Astrocyte (in vitro differentiated cells and primary cell): ENCODE measurements around the gene FGFR4. TPM values are rescaled to one million over a fixed set of nuclear protein-coding genes. Genes with fewer than 3 reads are reported as not detected.

ENCODE experiments used
- DNase-seq: peaks from one replicate; pipeline ENCODE4 v3.0.0-alpha.2; 2010; ENCODE audit warnings: low read depth
- FAIRE-seq: peaks from 2 replicates; lab custom pipeline; 2011; peaks lifted over from hg19 to GRCh38; lab: Jason Lieb, UNC
- H2AFZ ChIP-seq: 2 replicates; pipeline ENCODE4 v1.6.0; 2012; ENCODE audit warnings: low read depth, low read length, inconsistent platforms
- H3K27ac ChIP-seq: 2 replicates; pipeline ENCODE4 v1.5.1; 2011; ENCODE audit warnings: low read depth, low read length, inconsistent platforms
- H3K27me3 ChIP-seq: 2 replicates; pipeline ENCODE4 v1.6.0; 2011; ENCODE audit warnings: low read length, inconsistent platforms; ENCODE audit not compliant: insufficient read depth
- H3K36me3 ChIP-seq: 2 replicates; pipeline ENCODE4 v1.5.1; 2011; ENCODE audit warnings: low read length, inconsistent platforms; ENCODE audit not compliant: insufficient read depth
- H3K4me1 ChIP-seq: 2 replicates; pipeline ENCODE4 v1.5.1; 2011; ENCODE audit warnings: low read length, inconsistent platforms; ENCODE audit not compliant: insufficient read depth
- H3K4me2 ChIP-seq: 2 replicates; pipeline ENCODE4 v1.6.0; 2012; ENCODE audit warnings: low read length, inconsistent platforms
- H3K4me3 ChIP-seq: 2 replicates; pipeline ENCODE4 v1.5.1; 2011; ENCODE audit warnings: low read depth, mild to moderate bottlenecking, low read length, inconsistent platforms; ENCODE audit not compliant: insufficient read depth
- H3K79me2 ChIP-seq: 2 replicates; pipeline ENCODE4 v1.6.0; 2012; ENCODE audit warnings: mild to moderate bottlenecking, low read length, inconsistent platforms; ENCODE audit not compliant: insufficient read depth
- H3K9ac ChIP-seq: 2 replicates; pipeline ENCODE4 v1.6.0; 2012; ENCODE audit warnings: mild to moderate bottlenecking, low read length, inconsistent platforms
- H3K9me3 ChIP-seq: 2 replicates; pipeline ENCODE4 v1.5.1; 2012; ENCODE audit warnings: low read depth, mild to moderate bottlenecking, low read length, inconsistent platforms; ENCODE audit not compliant: insufficient read depth
- H4K20me1 ChIP-seq: 2 replicates; pipeline ENCODE4 v1.6.0; 2012; ENCODE audit warnings: low read length, inconsistent platforms; ENCODE audit not compliant: insufficient read depth
- H3K27ac Mint-ChIP-seq: one replicate; pipeline ENCODE4 v1.8.0; 2021; ENCODE audit warnings: mild to moderate bottlenecking, mixed read lengths; ENCODE audit not compliant: unreplicated experiment
- H3K27me3 Mint-ChIP-seq: one replicate; pipeline ENCODE4 v1.8.0; 2021; ENCODE audit warnings: low read depth, mixed read lengths; ENCODE audit not compliant: unreplicated experiment
- H3K36me3 Mint-ChIP-seq: one replicate; pipeline ENCODE4 v1.8.0; 2021; ENCODE audit warnings: low read depth, mixed read lengths; ENCODE audit not compliant: unreplicated experiment
- H3K4me1 Mint-ChIP-seq: one replicate; pipeline ENCODE4 v1.8.0; 2021; ENCODE audit warnings: low read depth, mixed read lengths; ENCODE audit not compliant: unreplicated experiment
- H3K4me3 Mint-ChIP-seq: one replicate; pipeline ENCODE4 v1.8.0; 2021; ENCODE audit warnings: mild to moderate bottlenecking, moderate library complexity, mixed read lengths; ENCODE audit not compliant: unreplicated experiment
- H3K9me3 Mint-ChIP-seq: one replicate; pipeline ENCODE4 v1.8.0; 2021; ENCODE audit warnings: mild to moderate bottlenecking, mixed read lengths; ENCODE audit not compliant: unreplicated experiment
- CTCF ChIP-seq: IDR thresholded peaks from 2 replicates; pipeline ENCODE4 v1.5.1; 2011; ENCODE audit warnings: low read depth, mild to moderate bottlenecking, inconsistent platforms, low read length, moderate library complexity; ENCODE audit not compliant: insufficient read depth
- EZH2 ChIP-seq: IDR thresholded peaks from 2 replicates; pipeline ENCODE4 v1.6.1; 2012; ENCODE audit warnings: mild to moderate bottlenecking, low read length, inconsistent platforms; ENCODE audit not compliant: insufficient read depth
- total RNA-seq: library from RNA; stranded (reverse); gene quantifications from 2 replicates; pipeline ENCODE4 v1.2.1, GENCODE V29; 2021

The FGFR4 gene
- total RNA-seq, 1 donor from 2014 or later, result 4.8 TPM

- no peak for FAIRE-seq
- no peaks in the 10 kb centered on the region for H3K27me3 ChIP-seq
- H3K36me3 ChIP-seq, result no peaks in the 10 kb centered on the region
- H4K20me1 ChIP-seq, result no peaks in the 10 kb centered on the region
- H3K9me3 ChIP-seq, result no peaks in the 10 kb centered on the region
- no peaks in the 10 kb centered on the region for H3K79me2 ChIP-seq
- Mint-ChIP-seq H3K4me1 (peaks cover 5% of the 10 kb centered on the region), H3K27ac (no peak overlapping the region), H3K36me3 (peaks cover 3% of the 10 kb centered on the region), H3K4me3 (no peak overlapping the region), H3K9me3 (peaks cover 1% of the 10 kb centered on the region), H3K27me3 (peaks cover 23% of the 10 kb centered on the region)
- no peak overlapping the region for H3K4me2 ChIP-seq
- H3K27ac ChIP-seq, result no peak overlapping the region
- no peak overlapping the region for H3K9ac ChIP-seq
- H3K4me1 ChIP-seq, result peaks cover 5% of the 10 kb centered on the region
- no peak for DNase-seq
- H2AFZ ChIP-seq, result no peak overlapping the region
- H3K4me3 ChIP-seq, result no peak overlapping the region
- TF ChIP-seq CTCF (no peak), EZH2 (no peak)
Observed at GRCh38 chr5:177091232-177091631, 4.5 kb downstream of the FGFR4 start.

- Histone ChIP-seq H3K4me1 (no peaks in the 10 kb centered on the region), H3K9ac (no peak overlapping the region), H4K20me1 (no peaks in the 10 kb centered on the region), H3K4me3 (no peak overlapping the region), H3K9me3 (no peaks in the 10 kb centered on the region), H3K27ac (no peak overlapping the region), H3K4me2 (no peak overlapping the region), H3K36me3 (no peaks in the 10 kb centered on the region), H2AFZ (no peak overlapping the region), H3K79me2 (no peaks in the 10 kb centered on the region), H3K27me3 (no peaks in the 10 kb centered on the region)
- Mint-ChIP-seq H3K4me1 (peaks cover 4% of the 10 kb centered on the region), H3K27me3 (peaks cover 24% of the 10 kb centered on the region), H3K36me3 (peaks cover 3% of the 10 kb centered on the region), H3K4me3 (no peak overlapping the region), H3K27ac (no peak overlapping the region), H3K9me3 (peaks cover 1% of the 10 kb centered on the region)
- no peak for TF ChIP-seq CTCF
- no peak for TF ChIP-seq EZH2
- DNase-seq (no peak), FAIRE-seq (no peak)
Observed at GRCh38 chr5:177092178-177093081, 5.7 kb downstream of the FGFR4 start.
